NT2/D1 (cell line): ENCODE results near the gene SLC9A9.

Source experiments
- SUZ12 ChIP-seq: IDR thresholded peaks from 2 replicates; pipeline ENCODE4 v1.6.1; 2011; ENCODE audit not compliant: insufficient read length, insufficient read depth; ENCODE audit errors: extremely low read depth
- YY1 ChIP-seq: IDR thresholded peaks from 2 replicates; pipeline ENCODE4 v1.6.1; 2011; ENCODE audit not compliant: insufficient read length, insufficient read depth
- ZNF274 ChIP-seq: IDR thresholded peaks from 2 replicates; pipeline ENCODE4 v1.6.1; 2011; ENCODE audit warnings: mild to moderate bottlenecking, low read depth, low read length

GRCh38 chr3:143831208-143831607 is 17.1 kb downstream of the SLC9A9 start:
- TF ChIP-seq YY1: no peak
- no peak for TF ChIP-seq SUZ12
- no peak for TF ChIP-seq ZNF274
